Uterus (tissue), 4 donors: ENCODE results near the gene ZGLP1. TPM values are rescaled to one million over a fixed set of nuclear protein-coding genes. Genes with fewer than 3 reads are reported as not detected.

Experiments
- DNase-seq, 2 donors: peaks; one replicate each; pipeline ENCODE4 v3.0.0-alpha.2; 2019 to 2020
- H3K27ac ChIP-seq, 2 donors: fragments of 200-600 bp; sonication (generic); 1 replicate in 1 of 2; 2 replicates in 1 of 2; pipeline ENCODE4 v1.5.1; 2016 to 2018
- H3K27me3 ChIP-seq, 2 donors: fragments of 200-600 bp; sonication (generic); one replicate each; pipeline ENCODE4 v1.5.1; 2018 to 2019; ENCODE audit warnings: control low read depth in 1 of 2
- H3K36me3 ChIP-seq, 2 donors: fragments of 200-600 bp; sonication (generic); one replicate each; pipeline ENCODE4 v1.5.1; 2019; ENCODE audit warnings: control low read depth in 1 of 2
- H3K4me1 ChIP-seq, 2 donors: fragments of 200-600 bp; sonication (generic); one replicate each; pipeline ENCODE4 v1.5.1; 2018 to 2019; ENCODE audit warnings: control low read depth in 1 of 2
- H3K4me3 ChIP-seq, 2 donors: fragments of 200-600 bp; sonication (generic); 1 replicate in 1 of 2; 2 replicates in 1 of 2; pipeline ENCODE4 v1.5.1; 2018 to 2019; ENCODE audit warnings: mild to moderate bottlenecking in 1 of 2
- H3K9me3 ChIP-seq, 2 donors: fragments of 200-600 bp; sonication (generic); one replicate each; pipeline ENCODE4 v1.5.1; 2019; ENCODE audit warnings: control low read depth in 1 of 2
- CTCF ChIP-seq, 4 experiments: fragments of 200-600 bp in 2 of 4; fragments of 450-650 bp in 2 of 4; sonication (generic) in 2 of 4; IDR thresholded peaks; one replicate each; pipeline ENCODE4 v1.5.1; 2016 to 2019; ENCODE audit warnings: antibody characterized with exemption in 4 of 4, mild to moderate bottlenecking in 2 of 4, moderate library complexity in 1 of 4
- POLR2A ChIP-seq, 2 donors: fragments of 450-650 bp; IDR thresholded peaks; one replicate each; pipeline ENCODE4 v1.6.1; 2016; ENCODE audit warnings: antibody characterized with exemption in 2 of 2, mild to moderate bottlenecking in 1 of 2, moderate library complexity in 1 of 2
- intact Hi-C: fragments of 100-400 bp; cut with DNase I; formaldehyde crosslinking; loops from one replicate; pipeline ENCODE4 v1.15.1; 2023; ENCODE audit warnings: low total_unique reads
- total RNA-seq, 4 donors: library from RNA; depleted of rRNA in 3 of 4; stranded (reverse); fragments of >200 nt in 3 of 4; gene quantifications; one replicate each; pipeline versions ENCODE4 v1.1.0 to v1.2.4, GENCODE V29; 2014 to 2023
- donor health status: DM: yes; HTN: yes; CAD: no.

Gene ZGLP1
- total RNA-seq, 4 donors from 2014 or later = 1.0 to 2.5 TPM; not detected in 2

GRCh38 chr19:10335352-10335985 is 25.9 kb upstream of the ZGLP1 start:
- Histone ChIP-seq H3K27ac (peak overlapping the region; percentile 38 to 52), H3K36me3 (no peaks in the 10 kb centered on the region), H3K9me3 (no peaks in the 10 kb centered on the region), H3K4me1 (peaks cover 0 to 5% of the 10 kb centered on the region in 2 donors), H3K4me3 (peak overlapping the region in 1 of 2 donors; percentile 77), H3K27me3 (no peaks in the 10 kb centered on the region)
- no peak for DNase-seq
- TF ChIP-seq POLR2A (IDR thresholded peaks at IDR 0.05) (no peak), CTCF (IDR thresholded peaks at IDR 0.05) (no peak)
- intact Hi-C loops = loop anchor here (10.0 kb wide), 1 partner anchor 49 kb away; the partner anchor contains the start of gene TYK2

- no peaks in the 10 kb centered on the region for H3K27me3 ChIP-seq
- TF ChIP-seq POLR2A (IDR thresholded peaks at IDR 0.05) (peak in 1 of 2 donors; percentile 61), CTCF (IDR thresholded peaks at IDR 0.05) (no peak)
- H3K9me3 ChIP-seq = no peaks in the 10 kb centered on the region
- H3K4me1 ChIP-seq = peaks cover 0 to 5% of the 10 kb centered on the region in 2 donors
- intact Hi-C loops = loop anchor here (10.0 kb wide), 1 partner anchor 50 kb away; the partner anchor contains the start of gene TYK2
- peak; percentile 97 to 98 for DNase-seq
- H3K4me3 ChIP-seq = peak overlapping the region; percentile 77 to 99
- no peaks in the 10 kb centered on the region for H3K36me3 ChIP-seq
- H3K27ac ChIP-seq = peak overlapping the region; percentile 38 to 73
Measured at GRCh38 chr19:10334588-10335351, 25.2 kb upstream of the ZGLP1 start.

- no peaks in the 10 kb centered on the region for H3K36me3 ChIP-seq
- H3K4me3 ChIP-seq = peak overlapping the region; percentile 77 to 99
- H3K4me1 ChIP-seq = peaks cover 0 to 5% of the 10 kb centered on the region in 2 donors
- peak overlapping the region; percentile 94 to 96 for H3K27ac ChIP-seq
- H3K27me3 ChIP-seq = no peaks in the 10 kb centered on the region
- TF ChIP-seq POLR2A (IDR thresholded peaks at IDR 0.05) = no peak
- TF ChIP-seq CTCF (IDR thresholded peaks at IDR 0.05) = peak in 1 of 4 experiments; percentile 7
- no peaks in the 10 kb centered on the region for H3K9me3 ChIP-seq
- no peak for DNase-seq
- intact Hi-C loops = loop anchor here (10.0 kb wide), 1 partner anchor 51 kb away; the partner anchor contains the start of gene TYK2
Measured at GRCh38 chr19:10333758-10334587, 24.4 kb upstream of the ZGLP1 start.

GRCh38 chr19:10332965-10333757 is 23.5 kb upstream of the ZGLP1 start, which contains the start of gene RAVER1:
Gene RAVER1 (minus strand): TSS chr19:10333529. CDS start chr19:10333507, 22 bp downstream.
- Histone ChIP-seq H3K9me3 (no peaks in the 10 kb centered on the region), H3K4me1 (peaks cover 0 to 5% of the 10 kb centered on the region in 2 donors), H3K4me3 (peak within 1 kb of the TSS; percentile 77 to 99), H3K27ac (peak within 1 kb of the TSS; percentile 94 to 96), H3K27me3 (no peaks in the 10 kb centered on the region), H3K36me3 (no peaks in the 10 kb centered on the region)
- intact Hi-C loops = loop anchor here (10.0 kb wide), 1 partner anchor 52 kb away; the partner anchor contains the start of gene TYK2
- peak; percentile 98 for DNase-seq
- no peak for TF ChIP-seq CTCF (IDR thresholded peaks at IDR 0.05)
- TF ChIP-seq POLR2A (IDR thresholded peaks at IDR 0.05) = peak; percentile 65 to 85
